Measurements from ENCODE around the gene SENP1. TPM values are rescaled to one million over a fixed set of nuclear protein-coding genes. Genes with fewer than 3 reads are reported as not detected.

SENP1 gene
- total and polyA plus RNA-seq, 2 experiments from 2014 or later = 16.7 to 20.4 TPM

- peaks cover 10% of the 10 kb centered on the region for H3K4me1 ChIP-seq (ENCODE audit: low read depth)
- TF ChIP-seq CTCF (IDR thresholded peaks at IDR 0.05; ENCODE audit: low read depth, low read length) = no peak
Measured at GRCh38 chr12:48109424-48109823, 3.5 kb upstream of the SENP1 start.

GRCh38 chr12:48106681-48107613 lies 1.1 kb upstream of the SENP1 start:
- TF ChIP-seq CTCF (IDR thresholded peaks at IDR 0.05; ENCODE audit: low read depth, low read length) = no peak
- Histone ChIP-seq H3K9me3 (ENCODE audit: low read depth) (no peaks in the 10 kb centered on the region), H3K27ac (peak overlapping the region; percentile 99), H3K4me3 (peak overlapping the region; percentile 95), H3K36me3 (no peaks in the 10 kb centered on the region), H3K4me1 (ENCODE audit: low read depth) (peaks cover 12% of the 10 kb centered on the region), H3K27me3 (peaks cover 5% of the 10 kb centered on the region)
- no peak for DNase-seq (ENCODE audit: low read depth in 1 of 2, low spot score in 1 of 2)

More at GRCh38 chr12:48109424-48109823, 3.5 kb upstream of the SENP1 start:
- peaks cover 5% of the 10 kb centered on the region for H3K27me3 ChIP-seq
- H3K4me3 ChIP-seq = no peak overlapping the region
- H3K36me3 ChIP-seq = no peaks in the 10 kb centered on the region
- no peak overlapping the region for H3K27ac ChIP-seq
- no peaks in the 10 kb centered on the region for H3K9me3 ChIP-seq (ENCODE audit: low read depth)
- no peak for DNase-seq (ENCODE audit: low read depth in 1 of 2, low spot score in 1 of 2)

- TF ChIP-seq CTCF (IDR thresholded peaks at IDR 0.05; ENCODE audit: low read depth, low read length) = no peak
- Histone ChIP-seq H3K9me3 (ENCODE audit: low read depth) (no peaks in the 10 kb centered on the region), H3K4me1 (ENCODE audit: low read depth) (peaks cover 12% of the 10 kb centered on the region), H3K36me3 (no peaks in the 10 kb centered on the region), H3K27me3 (peaks cover 5% of the 10 kb centered on the region), H3K4me3 (peak overlapping the region; percentile 95), H3K27ac (peak overlapping the region; percentile 99)
- no peak for DNase-seq (ENCODE audit: low read depth in 1 of 2, low spot score in 1 of 2)
Measured at GRCh38 chr12:48105321-48105866, 485 bp downstream of the SENP1 start.

- DNase-seq (ENCODE audit: low read depth in 1 of 2, low spot score in 1 of 2) = no peak
- no peak overlapping the region for H3K27ac ChIP-seq
- peaks cover 12% of the 10 kb centered on the region for H3K4me1 ChIP-seq (ENCODE audit: low read depth)
- no peaks in the 10 kb centered on the region for H3K9me3 ChIP-seq (ENCODE audit: low read depth)
- H3K4me3 ChIP-seq = peak overlapping the region; percentile 95
- peaks cover 2% of the 10 kb centered on the region for H3K27me3 ChIP-seq
- TF ChIP-seq CTCF (IDR thresholded peaks at IDR 0.05; ENCODE audit: low read depth, low read length) = no peak
- H3K36me3 ChIP-seq = no peaks in the 10 kb centered on the region
Measured at GRCh38 chr12:48104531-48104930, 1.3 kb downstream of the SENP1 start.

- peaks cover 48% of the 10 kb centered on the region for H3K36me3 ChIP-seq
- H3K9me3 ChIP-seq (ENCODE audit: low read depth) = no peaks in the 10 kb centered on the region
- H3K27ac ChIP-seq = no peak overlapping the region
- no peak overlapping the region for H3K4me3 ChIP-seq
- peak in 1 of 2 donors; percentile 38 for DNase-seq (ENCODE audit: low read depth in 1 of 2, low spot score in 1 of 2)
- H3K27me3 ChIP-seq = no peaks in the 10 kb centered on the region
- no peaks in the 10 kb centered on the region for H3K4me1 ChIP-seq (ENCODE audit: low read depth)
- no peak for TF ChIP-seq CTCF (IDR thresholded peaks at IDR 0.05; ENCODE audit: low read depth, low read length)
Measured at GRCh38 chr12:48092611-48093010, 13.3 kb downstream of the SENP1 start.

All from cardiac muscle cell (in vitro differentiated cells and primary cell).